ENCODE data around the gene BLZF1.
A peak's percentile ranks its signal among the peaks of the same experiment; 100 is the strongest.
"Not testable (repeated sequence)": the region's sequence is repeated elsewhere in the genome, so short reads cannot be mapped to it uniquely, and the experiment has no call there.

The BLZF1 gene, protein sequence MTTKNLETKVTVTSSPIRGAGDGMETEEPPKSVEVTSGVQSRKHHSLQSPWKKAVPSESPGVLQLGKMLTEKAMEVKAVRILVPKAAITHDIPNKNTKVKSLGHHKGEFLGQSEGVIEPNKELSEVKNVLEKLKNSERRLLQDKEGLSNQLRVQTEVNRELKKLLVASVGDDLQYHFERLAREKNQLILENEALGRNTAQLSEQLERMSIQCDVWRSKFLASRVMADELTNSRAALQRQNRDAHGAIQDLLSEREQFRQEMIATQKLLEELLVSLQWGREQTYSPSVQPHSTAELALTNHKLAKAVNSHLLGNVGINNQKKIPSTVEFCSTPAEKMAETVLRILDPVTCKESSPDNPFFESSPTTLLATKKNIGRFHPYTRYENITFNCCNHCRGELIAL

DNA sequence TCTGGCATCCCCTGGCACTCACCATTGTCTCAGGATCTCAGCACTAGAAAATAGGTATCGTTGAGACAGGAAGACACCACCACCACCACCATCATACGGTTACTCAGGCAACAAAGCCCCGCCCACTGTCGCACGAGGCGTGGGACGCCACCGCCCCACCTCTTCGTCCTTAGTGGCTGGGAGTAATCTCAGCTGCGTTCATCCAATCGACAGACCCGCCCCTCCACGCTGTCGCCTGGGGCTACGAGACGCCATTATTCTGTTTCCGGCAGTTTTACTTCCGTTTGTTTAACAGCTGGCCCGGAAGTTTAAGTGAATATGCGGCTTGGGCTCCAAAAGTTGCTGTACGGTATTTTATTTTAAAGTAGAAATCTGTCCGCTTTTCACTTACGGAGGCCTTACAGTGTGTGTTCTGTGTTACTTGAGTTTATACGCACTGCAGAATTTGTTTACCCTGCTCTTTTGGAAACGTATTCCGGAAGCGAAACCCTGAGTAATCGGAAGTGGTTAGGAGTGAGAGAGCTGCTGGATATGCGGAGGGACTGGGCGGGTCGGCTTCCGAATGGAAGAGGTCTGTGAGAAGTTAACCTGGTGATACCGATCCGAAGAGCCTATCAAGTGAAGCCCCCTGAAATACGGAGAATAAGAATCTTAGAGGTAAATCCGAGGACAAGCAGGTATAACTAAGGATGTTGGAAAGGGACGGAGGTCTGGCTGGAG lies at the start of gene BLZF1, which contains the start of gene NME7:
TSS of gene BLZF1 (plus strand) at position 510 of the 720 bp plus-strand sequence. CDS start 1,328 bp downstream, outside the sequence.
TSS of gene NME7 (minus strand) at position 112 of the 720 bp plus-strand sequence. CDS start at position 25, 87 bp downstream.
- peak; percentile 99 for DNase-seq

- DNase-seq, result no peak
Measured at GRCh38 chr1:169318536-169319244, 49.3 kb upstream of the BLZF1 start.

DNA sequence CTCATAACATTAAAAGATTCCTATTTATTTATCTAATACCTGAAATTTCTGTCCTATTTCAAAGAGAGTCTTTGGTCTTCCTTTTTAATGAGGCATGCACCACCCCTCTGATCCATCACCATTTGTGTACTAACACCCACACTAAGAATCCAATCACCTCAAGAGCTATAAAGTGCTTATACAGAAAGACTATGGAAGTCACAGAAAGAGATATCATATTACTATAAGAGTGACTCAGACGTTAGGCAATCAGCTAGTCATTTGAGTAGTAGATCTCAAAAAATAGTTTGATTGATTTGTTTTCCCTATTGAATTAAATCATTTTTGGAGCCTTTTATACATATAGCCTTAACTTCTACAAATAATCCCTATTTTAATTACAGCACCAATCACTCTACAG lies 46.5 kb upstream of the BLZF1 start:
- no peak for DNase-seq

- no peak for DNase-seq
Measured at GRCh38 chr1:169322138-169322537, 45.9 kb upstream of the BLZF1 start.

DNA sequence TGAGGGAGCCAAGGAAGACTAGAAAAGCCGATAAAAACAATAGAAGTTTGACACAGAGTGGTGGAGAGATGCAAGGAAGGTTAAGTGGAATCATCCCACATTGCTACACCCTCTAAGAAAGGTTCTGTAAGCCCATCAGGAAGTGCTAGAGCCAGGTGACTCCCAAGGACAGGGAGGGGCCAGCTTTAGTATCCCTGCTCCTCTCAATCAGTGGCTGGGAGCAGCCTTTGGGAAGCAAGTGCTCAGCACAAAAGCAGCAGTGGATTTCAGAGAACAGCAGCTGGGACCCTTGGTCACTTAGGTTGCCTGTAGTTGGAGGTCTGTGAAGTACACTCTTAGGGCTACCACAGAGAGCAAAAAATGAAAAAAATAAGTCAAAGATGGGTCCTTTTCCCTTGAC lies 42.9 kb upstream of the BLZF1 start:
- no peak for DNase-seq

- DNase-seq, result no peak
Measured at GRCh38 chr1:169326261-169326955, 41.6 kb upstream of the BLZF1 start.

DNA sequence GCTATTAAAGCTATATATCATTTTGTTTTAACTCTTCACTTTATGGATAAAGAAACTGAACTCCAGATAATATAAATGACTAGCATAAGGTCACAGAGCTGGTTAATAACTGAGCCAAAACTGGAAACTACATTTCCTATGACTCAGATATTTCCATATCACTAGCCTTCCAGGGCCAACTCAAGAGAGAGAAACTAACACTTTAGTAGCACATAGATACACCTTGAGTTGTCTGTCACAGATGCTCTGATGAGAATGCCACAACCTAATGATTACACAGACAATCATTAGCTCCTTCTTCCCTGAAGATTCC lies 41.1 kb upstream of the BLZF1 start:
- no peak for DNase-seq

DNA sequence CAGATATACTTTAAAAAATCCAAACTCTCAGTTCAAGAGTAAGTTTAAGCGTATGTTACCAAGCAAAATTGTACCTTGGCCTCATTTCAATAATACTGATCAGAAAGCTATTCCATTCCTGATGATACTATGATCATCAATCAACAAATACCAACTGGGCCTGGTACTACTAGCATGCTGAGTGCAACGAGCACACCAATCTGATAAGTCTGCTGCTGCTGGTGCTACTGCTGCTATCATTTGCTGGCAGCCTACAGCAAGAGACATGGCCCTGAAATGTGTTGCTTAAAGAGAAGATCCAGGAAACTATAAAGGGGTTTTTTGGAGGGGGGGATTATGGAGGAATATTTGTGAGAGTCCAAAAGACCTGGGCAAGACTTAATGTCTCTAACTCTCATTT lies 40.1 kb upstream of the BLZF1 start:
- no peak for DNase-seq

GRCh38 chr1:169329383-169329782 lies 38.6 kb upstream of the BLZF1 start:
- no peak for DNase-seq

DNA sequence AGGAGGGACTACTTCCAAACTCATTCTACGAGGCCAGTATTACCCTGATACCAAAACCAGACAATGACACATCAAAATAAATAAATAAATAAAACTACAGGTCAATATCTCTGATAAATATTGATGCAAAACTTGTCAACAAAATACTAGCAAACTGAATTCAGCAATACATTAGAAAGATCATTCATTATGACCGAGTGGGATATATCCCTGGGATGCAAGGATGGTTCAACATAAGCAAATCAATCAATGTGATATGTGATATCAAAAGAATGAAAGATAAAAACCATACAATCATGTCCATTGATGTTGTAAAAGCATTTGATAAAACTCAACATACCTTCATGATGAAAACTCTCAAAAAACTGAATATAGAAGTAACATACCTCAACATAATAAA lies 37.1 kb upstream of the BLZF1 start:
- no peak for DNase-seq

- not testable (repeated sequence) for DNase-seq
Measured at GRCh38 chr1:169334727-169335126, 33.3 kb upstream of the BLZF1 start.

GRCh38 chr1:169336947-169337715 lies 30.9 kb upstream of the BLZF1 start:
- DNase-seq, result not testable (repeated sequence)

DNA sequence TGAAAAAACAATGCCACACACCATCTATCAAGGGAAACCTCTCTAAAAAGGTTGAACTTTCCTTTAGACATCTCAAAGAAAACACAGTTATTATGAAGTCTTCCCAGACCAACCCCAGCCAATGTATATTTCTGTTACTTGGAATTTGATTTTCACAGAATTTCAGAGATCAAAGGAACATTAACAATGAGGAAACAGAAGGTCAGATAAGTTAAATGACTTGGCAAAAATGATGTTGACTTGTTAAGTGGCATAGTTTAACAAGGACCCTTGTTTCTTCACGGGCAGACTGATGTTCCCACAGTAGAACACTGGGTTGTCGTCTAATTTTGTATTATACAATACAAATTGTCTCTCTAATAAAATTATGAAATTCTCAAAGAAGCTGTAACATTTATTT lies 29.4 kb upstream of the BLZF1 start:
- DNase-seq, result no peak

DNA sequence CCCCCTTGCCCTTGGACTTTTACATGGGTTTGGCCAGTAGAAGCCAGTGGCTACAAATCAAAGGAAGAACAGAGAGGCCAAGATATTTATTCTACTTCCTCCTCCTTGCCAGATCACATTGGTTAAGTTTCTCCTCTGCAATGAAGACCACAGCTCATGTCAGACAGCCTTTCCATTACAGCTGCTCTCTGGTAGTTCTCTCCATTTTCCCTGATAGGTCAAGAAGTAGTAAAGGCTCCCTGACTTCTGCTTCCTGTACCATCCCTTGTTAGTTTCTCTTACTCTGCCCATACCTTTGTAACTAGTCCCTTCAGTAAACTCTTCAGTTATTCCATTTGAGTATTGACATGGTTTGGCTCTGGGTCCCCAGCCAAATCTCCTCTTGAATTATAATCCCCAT lies 28.2 kb upstream of the BLZF1 start:
- DNase-seq, result no peak

GRCh38 chr1:169340882-169341281 lies 27.1 kb upstream of the BLZF1 start:
- DNase-seq, result no peak

- not testable (repeated sequence) for DNase-seq
Measured at GRCh38 chr1:169342096-169342495, 25.9 kb upstream of the BLZF1 start.

DNA sequence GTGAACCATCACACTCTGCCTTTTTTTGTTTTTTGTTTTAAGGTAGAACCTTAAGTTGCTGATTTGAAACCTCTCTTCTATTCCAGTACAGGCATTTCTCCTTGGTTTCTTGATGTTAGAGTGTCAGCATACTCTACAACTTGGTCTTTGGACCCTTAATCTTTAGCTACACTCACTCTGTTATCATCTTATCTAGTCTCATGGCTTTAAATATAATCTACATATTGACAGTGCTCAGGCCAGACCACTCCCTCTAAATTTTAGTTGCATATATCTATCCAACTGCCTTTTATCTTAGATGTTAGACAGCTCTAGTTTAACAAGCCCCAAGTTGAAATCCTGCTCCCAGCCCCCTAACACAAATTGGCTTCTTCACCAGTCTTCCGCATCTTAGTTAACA lies 22.5 kb upstream of the BLZF1 start:
- no peak for DNase-seq

GRCh38 chr1:169346036-169346589 lies 21.9 kb upstream of the BLZF1 start:
- no peak for DNase-seq

DNA sequence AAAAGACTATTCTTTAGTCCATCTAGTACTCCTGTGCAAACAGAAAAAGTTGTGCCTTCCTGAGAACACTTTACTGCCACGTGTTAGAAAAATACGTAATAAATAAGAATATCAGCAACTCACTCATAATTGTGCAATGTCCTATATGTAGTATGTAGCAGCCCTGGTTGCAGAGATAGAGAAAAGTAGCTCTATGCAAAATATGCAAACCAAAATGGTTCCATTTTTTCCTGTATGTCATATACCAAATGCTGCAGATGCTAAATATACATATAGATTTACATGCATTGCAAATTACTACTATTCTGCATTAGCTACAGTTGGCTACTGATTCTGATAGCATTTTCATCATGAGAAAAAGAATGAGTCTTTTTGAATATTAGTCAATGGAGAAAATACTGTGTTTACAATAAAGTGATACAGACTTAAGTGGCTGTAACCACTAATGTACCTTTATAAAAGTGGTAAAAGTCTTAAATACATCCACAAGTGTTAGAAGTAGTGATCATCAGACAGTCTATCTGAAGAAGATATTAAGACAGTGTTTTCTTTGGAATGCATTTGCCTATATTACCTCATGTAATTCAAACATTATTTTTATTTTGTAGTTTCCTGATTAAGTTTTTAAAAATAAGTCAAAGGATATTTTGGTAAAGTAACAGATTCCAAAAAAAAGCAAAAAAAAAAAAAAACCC lies 20.2 kb upstream of the BLZF1 start:
- no peak for DNase-seq

- peak; percentile 47 for DNase-seq
Measured at GRCh38 chr1:169348383-169349036, 19.5 kb upstream of the BLZF1 start.

DNA sequence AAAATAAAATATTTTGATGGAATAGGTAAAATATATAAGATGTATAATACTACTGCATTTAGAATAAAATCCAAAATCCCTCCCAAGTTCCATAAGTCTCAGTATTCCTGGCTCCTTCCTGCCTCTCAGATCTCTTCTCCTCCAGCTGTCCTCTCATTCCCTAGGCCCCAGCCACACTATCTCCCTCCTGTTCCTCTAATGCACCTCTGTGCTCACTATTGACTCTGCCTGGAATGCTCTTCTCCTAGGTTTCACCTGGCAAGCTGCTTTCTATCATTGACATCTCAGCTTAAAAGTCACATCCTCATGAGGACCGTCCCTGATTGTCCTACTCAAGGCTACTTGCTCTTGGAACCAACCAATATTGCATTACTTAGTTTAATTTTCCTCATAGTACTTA lies 7.6 kb upstream of the BLZF1 start:
- no peak for DNase-seq
